ENCODE measurements around the gene DDX24.

DDX24 gene

DNA sequence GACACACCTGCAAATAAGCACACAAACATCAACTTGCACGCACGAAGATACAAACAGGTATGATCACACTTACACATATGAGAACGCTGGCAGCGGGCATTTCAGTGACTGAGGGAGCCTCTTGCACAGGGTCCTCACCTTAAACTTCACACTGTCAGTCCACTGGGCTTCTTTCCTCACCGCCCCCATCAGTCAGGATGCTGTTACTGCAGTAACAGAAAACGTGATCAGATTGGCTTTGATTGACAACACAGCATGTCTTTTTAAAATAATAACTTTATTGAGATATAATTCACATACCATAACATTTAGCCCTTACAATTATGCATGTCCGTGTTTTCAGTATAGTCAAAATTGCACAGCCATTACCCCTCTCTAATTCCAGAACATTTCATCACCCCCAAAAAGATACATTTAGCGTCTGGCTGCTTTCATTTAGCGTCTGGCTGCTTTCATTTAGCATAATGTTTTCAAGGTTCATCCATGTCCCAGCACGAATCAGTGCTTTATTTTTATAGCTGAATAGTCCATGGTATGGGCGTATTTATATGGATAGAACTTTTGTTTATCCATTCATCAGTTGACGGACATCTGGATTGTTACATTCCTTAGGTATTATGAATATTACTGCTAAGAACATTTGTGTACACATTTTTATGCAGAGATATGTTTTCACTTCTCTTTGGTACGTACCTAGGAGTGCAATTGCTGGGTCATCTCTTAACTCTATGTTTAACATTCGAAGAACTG, 75.5 kb downstream of the DDX24 start:
- peak in 1 of 2 experiments; percentile 28 for DNase-seq

DNA sequence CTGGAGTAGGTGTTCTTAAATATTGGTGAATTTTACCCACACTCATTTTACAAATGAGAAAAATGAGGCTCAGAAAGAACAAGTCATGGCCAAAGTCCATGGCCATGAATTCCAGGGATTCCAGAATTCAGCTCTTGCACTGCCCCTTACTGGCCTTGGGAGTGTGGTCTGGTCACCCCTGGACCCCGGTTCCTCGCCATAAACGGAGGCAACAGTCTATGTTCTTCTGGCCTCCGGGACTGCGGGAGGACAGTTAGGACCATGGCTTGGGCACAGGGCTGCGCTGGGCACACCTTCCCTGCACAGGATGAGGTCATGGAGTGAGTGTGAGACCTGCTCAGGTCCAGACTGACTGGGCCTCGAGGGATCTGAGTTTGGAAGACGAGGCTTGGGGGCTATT, 77.0 kb downstream of the DDX24 start:
- DNase-seq: no peak

DNA sequence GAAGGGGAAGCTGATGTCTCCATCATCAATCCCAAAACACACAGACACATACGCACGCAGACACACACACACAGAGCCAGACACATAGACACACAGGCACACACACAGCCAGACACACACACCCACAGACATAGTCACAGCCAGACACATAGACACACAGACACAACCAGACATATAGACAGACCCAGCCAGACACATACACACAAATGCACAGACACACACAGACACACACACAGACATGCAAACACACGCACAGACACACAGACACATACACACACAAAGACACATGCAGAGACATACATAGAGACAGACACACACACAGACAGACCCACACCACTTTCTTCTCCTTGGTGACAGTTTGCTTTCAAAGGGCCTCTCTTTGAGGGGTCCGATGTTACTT, 77.6 kb downstream of the DDX24 start:
- no peak for DNase-seq

DNA sequence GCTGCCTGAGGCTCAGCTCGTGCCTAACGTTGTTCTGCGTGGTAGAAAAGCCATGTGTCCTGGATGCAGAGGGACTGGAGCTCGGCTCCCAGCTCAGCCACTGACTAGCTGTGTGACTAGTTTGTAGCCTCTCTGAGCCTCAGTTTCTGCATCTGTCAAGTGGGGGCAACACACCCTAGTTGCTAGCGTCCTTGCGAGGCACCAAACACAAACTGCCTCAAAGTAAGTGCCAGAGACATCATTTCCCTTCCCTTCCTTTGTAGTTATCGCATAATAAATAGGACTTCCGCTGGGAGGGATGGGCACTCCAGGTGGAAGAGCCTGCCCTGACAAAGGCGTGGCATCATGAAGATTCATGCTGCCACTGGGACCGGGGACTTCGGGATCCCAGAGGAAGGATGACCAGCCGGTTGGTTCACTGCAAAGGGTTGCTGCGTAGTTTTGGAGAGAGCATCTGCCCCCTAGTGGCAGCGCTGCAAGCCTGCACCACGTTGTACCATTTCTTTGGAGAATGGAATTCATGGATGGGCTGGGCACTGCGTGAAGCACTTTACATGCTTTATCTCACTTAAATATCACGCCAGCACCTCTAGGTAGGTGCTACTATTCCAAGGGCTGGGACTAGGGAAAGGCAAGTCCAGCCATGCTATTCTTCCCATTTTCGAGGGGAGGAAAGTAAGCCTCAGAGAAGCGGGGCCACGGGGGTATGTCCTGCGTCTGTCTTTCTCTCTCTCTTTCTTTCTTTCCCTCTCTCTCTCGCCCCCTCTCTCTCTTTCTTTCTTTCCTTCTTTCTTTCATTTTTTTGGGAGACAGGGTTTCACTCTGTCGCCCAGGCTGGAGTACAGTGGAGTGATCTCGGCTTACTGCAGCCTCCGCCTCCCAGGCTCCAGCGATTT, 79.3 kb downstream of the DDX24 start:
- DNase-seq: peak; percentile 51 to 88

DNA sequence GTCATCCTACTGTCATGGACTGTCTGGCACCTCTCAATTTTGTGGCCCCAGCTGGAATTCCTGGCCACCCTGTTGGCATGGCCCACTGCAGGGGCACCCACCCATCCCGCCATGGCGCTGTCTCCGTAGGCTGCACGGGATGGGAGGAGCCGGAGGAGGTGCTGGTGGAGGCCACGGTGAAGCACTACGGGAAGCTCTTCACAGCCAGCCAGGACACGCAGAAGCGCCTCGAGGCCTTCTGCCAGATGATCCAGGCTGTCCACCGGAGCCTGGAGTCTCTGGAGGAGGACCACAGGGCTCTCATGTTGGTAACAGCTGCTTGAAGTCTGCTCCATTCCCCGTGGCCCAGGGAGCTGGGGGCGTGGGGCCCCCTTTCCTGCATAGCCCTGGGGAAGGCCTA, 80.0 kb downstream of the DDX24 start:
- peak in 1 of 2 experiments; percentile 65 for DNase-seq

DNA sequence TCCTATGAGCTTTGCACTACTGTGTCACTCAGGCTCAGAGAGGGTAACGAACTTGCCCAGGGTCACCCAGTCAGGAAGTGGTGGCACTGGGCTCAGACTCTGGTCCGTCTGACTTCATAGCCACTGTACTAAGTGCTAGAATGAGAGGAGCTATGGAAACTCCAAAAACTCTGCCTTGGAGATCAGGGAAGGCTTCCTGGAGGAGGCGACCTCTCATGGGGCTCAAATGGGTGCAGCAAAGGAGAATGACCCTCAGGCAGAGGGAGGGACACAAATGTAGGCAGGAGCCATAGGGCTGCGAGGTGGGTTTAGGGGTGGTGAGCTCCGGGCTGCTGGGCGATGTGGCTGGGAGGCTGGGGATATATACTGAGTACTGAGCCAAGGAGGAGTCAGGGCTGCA, 80.7 kb downstream of the DDX24 start:
- no peak for DNase-seq

DNA sequence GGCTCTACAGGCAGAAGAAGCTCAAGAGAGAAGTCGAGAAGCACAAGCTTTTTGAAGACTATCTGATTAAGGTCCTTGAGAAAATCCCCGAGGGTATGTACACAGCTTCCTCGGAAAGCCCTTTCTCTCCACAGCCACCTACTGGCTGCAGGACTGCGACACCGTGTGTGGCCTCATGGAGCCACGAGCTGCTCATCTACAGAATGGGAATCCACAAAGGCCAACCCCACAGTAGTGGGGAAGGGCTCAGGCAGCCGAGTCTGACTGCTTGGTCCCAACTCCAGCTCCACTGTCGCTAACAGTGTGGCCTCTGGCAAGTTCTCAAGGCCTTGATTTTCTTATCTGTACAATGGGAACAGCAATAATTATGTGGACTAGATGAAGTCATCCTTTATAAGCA, 81.4 kb downstream of the DDX24 start:
- peak; percentile 20 to 67 for DNase-seq

DNA sequence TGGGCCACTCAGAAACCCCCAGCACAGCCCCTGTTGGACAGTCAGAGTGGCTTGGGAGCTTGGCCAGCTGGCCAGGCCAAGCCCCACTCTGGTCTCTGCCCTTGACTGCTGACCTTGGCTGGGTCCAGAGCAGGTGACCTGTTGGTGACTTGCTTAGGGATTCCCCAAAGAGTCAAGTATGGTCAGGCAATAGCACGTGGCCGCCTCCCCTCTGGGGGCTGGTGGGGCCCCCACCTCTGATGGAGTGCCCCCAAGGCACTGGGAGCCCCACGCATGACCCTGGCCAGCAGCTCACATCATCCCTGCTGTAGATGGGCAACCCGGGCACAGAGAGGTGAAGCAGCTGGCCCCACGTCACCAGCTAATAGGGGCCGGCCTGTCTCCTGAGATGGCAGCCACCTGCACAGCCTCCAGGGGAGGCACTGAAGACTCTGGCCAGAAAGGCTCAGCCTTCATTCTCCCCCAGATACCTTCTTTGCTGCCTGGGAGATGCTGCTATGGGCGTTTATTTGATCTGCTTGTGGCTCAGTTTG, 82.1 kb downstream of the DDX24 start:
- no peak for DNase-seq
